Adipocyte (in vitro differentiated cells): Measurements from ENCODE around the gene GLI3.
A peak's percentile ranks its signal among the peaks of the same experiment; 100 is the strongest.

ENCODE experiments used
- DNase-seq: peaks from one replicate; pipeline ENCODE4 v3.0.0-alpha.2; 2015; ENCODE audit warnings: low read depth
- H3K27me3 ChIP-seq: replicated peaks from 2 replicates; pipeline ENCODE4 v1.7.0; 2013; ENCODE audit warnings: mild to moderate bottlenecking, low read length, moderate library complexity; ENCODE audit not compliant: control insufficient read depth, insufficient read depth
- H3K36me3 ChIP-seq: 2 replicates; pipeline ENCODE4 v1.7.0; 2013; ENCODE audit warnings: low read length, mild to moderate bottlenecking, moderate library complexity; ENCODE audit not compliant: control insufficient read depth, insufficient read depth, severe bottlenecking
- H3K4me1 ChIP-seq: 2 replicates; pipeline ENCODE4 v1.7.0; 2013; ENCODE audit warnings: mild to moderate bottlenecking, low read length, moderate library complexity; ENCODE audit not compliant: control insufficient read depth, insufficient read depth
- H3K4me3 ChIP-seq: 2 replicates; pipeline ENCODE4 v1.7.0; 2013; ENCODE audit warnings: mild to moderate bottlenecking, low read length, moderate library complexity
- H3K9ac ChIP-seq: 2 replicates; pipeline ENCODE4 v1.7.0; 2013; ENCODE audit warnings: mild to moderate bottlenecking, low read length, moderate library complexity
- H3K9me3 ChIP-seq: 2 replicates; pipeline ENCODE4 v1.7.0; 2013; ENCODE audit warnings: mild to moderate bottlenecking, low read length, moderate library complexity; ENCODE audit not compliant: control insufficient read depth

The GLI3 gene

GRCh38 chr7:42192851-42193461, 44.1 kb downstream of the GLI3 start:
- no peak overlapping the region for H3K9ac ChIP-seq
- H3K4me3 ChIP-seq, result no peak overlapping the region
- no peaks in the 10 kb centered on the region for H3K36me3 ChIP-seq
- DNase-seq, result no peak
- peaks cover 28% of the 10 kb centered on the region for H3K4me1 ChIP-seq
- no peaks in the 10 kb centered on the region for H3K27me3 ChIP-seq
- H3K9me3 ChIP-seq, result no peaks in the 10 kb centered on the region

DNA sequence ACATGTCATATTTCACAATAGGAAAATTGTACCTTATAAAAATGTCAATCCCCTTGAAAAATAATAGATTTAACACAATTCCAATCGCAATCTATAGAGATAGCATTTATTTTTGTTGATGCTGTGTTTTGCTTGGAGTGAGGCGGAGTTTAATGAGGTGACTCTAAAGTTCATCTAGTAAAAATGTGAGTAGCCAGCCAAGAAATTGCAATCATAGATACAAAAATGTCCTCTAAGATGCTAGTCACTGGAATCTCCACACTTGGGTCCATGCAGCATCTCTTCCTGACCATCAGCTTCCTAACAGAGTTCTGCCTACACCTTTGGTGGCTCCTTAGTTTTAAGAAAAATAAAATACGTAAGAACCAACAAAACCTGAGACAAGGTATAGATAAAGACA, 44.9 kb downstream of the GLI3 start:
- Histone ChIP-seq H3K9ac (no peak overlapping the region), H3K27me3 (no peaks in the 10 kb centered on the region), H3K36me3 (no peaks in the 10 kb centered on the region), H3K4me3 (no peak overlapping the region), H3K4me1 (peaks cover 28% of the 10 kb centered on the region), H3K9me3 (no peaks in the 10 kb centered on the region)
- peak; percentile 33 for DNase-seq

DNA sequence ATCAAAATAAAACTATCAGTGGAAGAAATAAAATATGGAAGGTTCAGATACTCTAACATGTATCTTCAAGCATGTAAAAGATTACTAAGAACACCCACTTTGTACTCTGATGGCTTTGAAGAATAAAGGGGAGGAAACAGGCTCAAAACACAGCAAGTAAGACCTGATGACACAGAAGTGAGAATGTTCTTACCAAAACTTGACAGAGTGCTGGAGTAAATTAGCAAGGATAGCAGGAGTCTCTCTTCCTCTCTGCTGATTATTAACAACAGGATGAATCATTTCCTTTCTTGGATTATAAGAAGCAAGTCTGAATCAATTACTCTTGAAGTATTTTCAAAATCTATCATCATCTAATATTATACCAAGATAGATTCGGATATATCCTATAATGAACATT, 47.5 kb downstream of the GLI3 start:
- Histone ChIP-seq H3K4me3 (no peak overlapping the region), H3K9me3 (no peaks in the 10 kb centered on the region), H3K9ac (no peak overlapping the region), H3K27me3 (no peaks in the 10 kb centered on the region), H3K4me1 (peaks cover 28% of the 10 kb centered on the region), H3K36me3 (no peaks in the 10 kb centered on the region)
- DNase-seq, result no peak

DNA sequence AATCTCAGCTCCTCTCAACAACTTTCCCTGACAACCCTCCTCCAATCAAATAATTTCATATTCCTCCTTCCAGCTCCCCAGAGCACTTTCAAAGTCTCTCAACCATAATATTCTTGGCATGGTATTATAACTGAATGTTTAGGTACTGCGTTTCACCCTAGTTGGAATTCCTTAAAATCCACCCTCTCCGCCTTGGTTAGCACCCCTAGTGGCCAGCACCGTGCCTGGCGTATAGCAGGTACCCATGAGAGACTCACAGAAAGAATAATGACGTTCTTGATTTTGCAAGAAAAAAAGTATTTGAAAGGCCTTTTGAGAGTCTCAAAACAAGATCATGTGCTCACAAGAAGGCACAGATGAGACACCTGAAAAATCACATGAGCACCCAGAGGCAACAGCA, 50.9 kb downstream of the GLI3 start:
- peaks cover 10% of the 10 kb centered on the region for H3K4me1 ChIP-seq
- H3K4me3 ChIP-seq, result no peak overlapping the region
- DNase-seq, result no peak
- no peaks in the 10 kb centered on the region for H3K36me3 ChIP-seq
- no peaks in the 10 kb centered on the region for H3K9me3 ChIP-seq
- H3K27me3 ChIP-seq, result no peaks in the 10 kb centered on the region
- no peak overlapping the region for H3K9ac ChIP-seq

DNA sequence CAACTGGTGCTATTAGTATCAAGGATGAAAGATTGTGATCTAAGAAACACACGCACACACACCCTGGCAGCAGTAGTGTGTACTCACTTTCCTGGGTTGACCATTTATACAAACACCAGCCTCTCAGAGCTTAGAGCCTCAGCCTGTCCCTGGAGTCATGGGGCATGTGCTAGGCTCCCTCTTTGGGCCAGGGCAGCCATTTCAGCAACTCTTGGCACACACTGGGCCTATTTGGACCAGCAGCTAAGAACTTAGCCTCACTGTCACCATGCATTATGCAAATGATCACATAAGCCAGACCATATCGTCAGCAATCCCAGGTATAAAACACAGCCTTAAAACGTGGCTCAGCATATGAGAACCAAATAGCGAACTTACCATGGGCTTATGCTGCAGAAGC, 51.3 kb downstream of the GLI3 start:
- H3K9ac ChIP-seq, result no peak overlapping the region
- H3K4me1 ChIP-seq, result peaks cover 12% of the 10 kb centered on the region
- H3K27me3 ChIP-seq, result no peaks in the 10 kb centered on the region
- H3K4me3 ChIP-seq, result no peak overlapping the region
- no peaks in the 10 kb centered on the region for H3K36me3 ChIP-seq
- no peaks in the 10 kb centered on the region for H3K9me3 ChIP-seq
- no peak for DNase-seq

GRCh38 chr7:42183547-42183946, 53.5 kb downstream of the GLI3 start:
- H3K27me3 ChIP-seq, result no peaks in the 10 kb centered on the region
- peaks cover 9% of the 10 kb centered on the region for H3K4me1 ChIP-seq
- H3K9me3 ChIP-seq, result no peaks in the 10 kb centered on the region
- DNase-seq, result no peak
- H3K9ac ChIP-seq, result no peak overlapping the region
- H3K36me3 ChIP-seq, result peaks cover 8% of the 10 kb centered on the region
- no peak overlapping the region for H3K4me3 ChIP-seq

DNA sequence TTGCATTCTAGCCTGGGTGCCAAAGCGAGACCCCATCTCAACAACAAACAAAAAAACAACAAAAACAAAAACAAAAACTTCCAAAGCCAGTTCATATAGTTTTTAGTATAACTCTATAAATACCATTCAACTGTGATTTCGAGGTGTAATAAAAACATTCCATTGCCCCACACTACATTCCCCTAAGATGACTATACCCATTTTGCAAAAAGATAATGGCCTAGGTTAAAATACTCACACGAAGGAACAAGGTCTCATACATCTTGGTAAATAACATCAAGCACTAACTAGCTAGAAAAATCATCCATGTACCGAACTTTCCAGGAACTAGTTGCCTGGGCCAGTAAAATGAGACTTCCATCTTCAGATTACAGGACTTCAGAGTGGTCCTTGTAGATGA, 55.4 kb downstream of the GLI3 start:
- DNase-seq, result no peak
- peaks cover 8% of the 10 kb centered on the region for H3K36me3 ChIP-seq
- no peaks in the 10 kb centered on the region for H3K9me3 ChIP-seq
- no peaks in the 10 kb centered on the region for H3K27me3 ChIP-seq
- H3K9ac ChIP-seq, result no peak overlapping the region
- H3K4me1 ChIP-seq, result peaks cover 12% of the 10 kb centered on the region
- no peak overlapping the region for H3K4me3 ChIP-seq

GRCh38 chr7:42180806-42181205, 56.2 kb downstream of the GLI3 start:
- Histone ChIP-seq H3K4me1 (peaks cover 17% of the 10 kb centered on the region), H3K27me3 (no peaks in the 10 kb centered on the region), H3K4me3 (no peak overlapping the region), H3K9ac (no peak overlapping the region), H3K36me3 (peaks cover 8% of the 10 kb centered on the region), H3K9me3 (no peaks in the 10 kb centered on the region)
- DNase-seq, result no peak

GRCh38 chr7:42176724-42177101, 60.3 kb downstream of the GLI3 start:
- DNase-seq, result no peak
- no peaks in the 10 kb centered on the region for H3K9me3 ChIP-seq
- no peak overlapping the region for H3K9ac ChIP-seq
- peaks cover 36% of the 10 kb centered on the region for H3K4me1 ChIP-seq
- no peaks in the 10 kb centered on the region for H3K27me3 ChIP-seq
- peaks cover 11% of the 10 kb centered on the region for H3K36me3 ChIP-seq
- no peak overlapping the region for H3K4me3 ChIP-seq

- Histone ChIP-seq H3K27me3 (no peaks in the 10 kb centered on the region), H3K4me3 (no peak overlapping the region), H3K9me3 (no peaks in the 10 kb centered on the region), H3K36me3 (peaks cover 11% of the 10 kb centered on the region), H3K9ac (no peak overlapping the region), H3K4me1 (peaks cover 43% of the 10 kb centered on the region)
- peak; percentile 20 for DNase-seq
Measured at GRCh38 chr7:42175834-42176723, 60.9 kb downstream of the GLI3 start.

GRCh38 chr7:42174391-42174912, 62.6 kb downstream of the GLI3 start:
- H3K27me3 ChIP-seq, result no peaks in the 10 kb centered on the region
- H3K36me3 ChIP-seq, result peaks cover 3% of the 10 kb centered on the region
- H3K9ac ChIP-seq, result peak overlapping the region; percentile 44
- H3K9me3 ChIP-seq, result no peaks in the 10 kb centered on the region
- H3K4me3 ChIP-seq, result peak overlapping the region; percentile 25
- DNase-seq, result no peak
- peaks cover 37% of the 10 kb centered on the region for H3K4me1 ChIP-seq
